ENCODE results near the gene FLNB. TPM values are rescaled to one million over a fixed set of nuclear protein-coding genes. Genes with fewer than 3 reads are reported as not detected.

FLNB gene
- polyA plus RNA-seq, 1 of the 3 experiments (the other 2 are of a cell fraction) = 127 TPM

DNA sequence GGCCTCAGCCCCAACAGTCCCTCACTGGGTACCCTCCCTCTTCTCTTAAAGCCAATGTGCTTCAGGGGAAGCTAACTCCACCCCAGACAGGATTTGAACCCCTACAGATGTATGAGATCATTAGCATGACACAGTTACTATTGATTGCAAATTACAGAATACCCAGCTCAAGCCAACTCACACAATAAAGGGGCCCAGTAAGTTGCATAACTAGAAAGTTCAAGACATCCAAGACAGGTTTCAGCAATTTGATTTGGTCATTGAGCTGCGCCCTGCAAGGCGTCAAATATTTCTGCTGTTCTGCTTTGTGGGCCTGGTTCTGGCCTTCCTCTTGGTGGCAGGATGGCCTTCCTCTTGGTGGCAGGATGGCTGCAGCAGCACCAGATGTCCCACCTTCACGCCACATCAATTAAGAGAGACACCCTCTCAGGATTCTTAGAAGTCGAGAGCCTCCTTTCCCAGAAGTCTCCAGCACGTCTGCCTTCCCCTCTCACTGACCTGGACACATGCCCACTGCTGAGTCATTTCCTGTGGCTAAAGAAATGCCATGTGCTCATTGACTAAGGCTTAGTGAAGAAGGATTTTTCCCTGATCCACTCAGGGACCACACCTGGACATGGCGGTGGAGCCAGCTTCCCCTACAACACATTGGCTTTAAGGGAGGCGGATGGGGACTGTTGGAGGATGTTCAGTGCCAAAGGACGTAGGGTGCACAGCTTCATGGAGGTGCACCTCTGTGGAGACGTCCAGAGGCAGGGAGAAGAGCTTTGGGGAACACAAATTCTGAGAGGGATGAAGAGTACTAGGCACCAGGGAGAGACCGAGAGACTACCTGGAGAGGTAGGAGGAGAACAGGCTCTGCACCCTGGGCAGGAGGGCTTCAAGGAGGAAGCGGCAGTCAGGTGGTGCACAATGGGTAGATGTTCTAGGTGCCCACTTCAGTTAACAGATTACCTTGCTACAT, 153.5 kb downstream of the FLNB start:
- WGBS (ENCODE audit: low lambda C conversion rate) = 68% methylated on average over 10 of the region's 11 CpGs
- Histone ChIP-seq H3K36me3 (replicated peaks in 1 of 2; ENCODE audit: control insufficient read depth in 1 of 2, insufficient read depth in 2 of 2, low read length in 1 of 2) (peaks cover 56 to 57% of the 10 kb centered on the region in 2 experiments), H3K4me3 (ENCODE audit: low read depth in 2 of 2, low read length in 1 of 2) (no peak overlapping the region), H3K9me2 (no peaks in the 10 kb centered on the region), H3K4me2 (peak overlapping the region; percentile 42; the same call in 1 of the 2 replicates), H3K79me2 (ENCODE audit: insufficient read depth) (peaks cover 6% of the 10 kb centered on the region; the same call in 1 of the 2 replicates), H3K4me1 (ENCODE audit: control insufficient read depth in 1 of 2, insufficient read depth in 2 of 2, low read depth in 1 of 2, low read length in 1 of 2) (peaks cover 13 to 27% of the 10 kb centered on the region in 2 experiments; a peak in 3 of 4 replicates), H3K9me3 (no peaks in the 10 kb centered on the region), H3K9ac (no peak overlapping the region), H3F3A (replicated peaks; ENCODE audit: insufficient read depth) (peaks cover 11% of the 10 kb centered on the region), H3K27ac (ENCODE audit: low read depth in 2 of 2, low read length in 1 of 2) (peak overlapping the region in 1 of 2 experiments; percentile 48; a peak in 2 of 4 replicates), H3K27me3 (ENCODE audit: insufficient read depth) (no peaks in the 10 kb centered on the region), H2AFZ (ENCODE audit: low read depth) (no peak overlapping the region), H4K20me1 (ENCODE audit: insufficient read depth) (no peaks in the 10 kb centered on the region)
- TF ChIP-seq, protein P1, sequence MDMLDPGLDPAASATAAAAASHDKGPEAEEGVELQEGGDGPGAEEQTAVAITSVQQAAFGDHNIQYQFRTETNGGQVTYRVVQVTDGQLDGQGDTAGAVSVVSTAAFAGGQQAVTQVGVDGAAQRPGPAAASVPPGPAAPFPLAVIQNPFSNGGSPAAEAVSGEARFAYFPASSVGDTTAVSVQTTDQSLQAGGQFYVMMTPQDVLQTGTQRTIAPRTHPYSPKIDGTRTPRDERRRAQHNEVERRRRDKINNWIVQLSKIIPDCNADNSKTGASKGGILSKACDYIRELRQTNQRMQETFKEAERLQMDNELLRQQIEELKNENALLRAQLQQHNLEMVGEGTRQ (IDR thresholded peaks at IDR 0.05; ENCODE audit: borderline replicate concordance, low read depth, low read length) = no peak
- no peak for TF ChIP-seq RAD21 (IDR thresholded peaks at IDR 0.05; ENCODE audit: low read length)
- peak; percentile 76 for TF ChIP-seq TCF12 (IDR thresholded peaks at IDR 0.05)
- TF ChIP-seq RCOR1 (IDR thresholded peaks at IDR 0.05; ENCODE audit: low read length) = no peak
- no peak for TF ChIP-seq MEF2A (IDR thresholded peaks at IDR 0.05; ENCODE audit: borderline replicate concordance, low read depth)
- TF ChIP-seq FOXM1 (IDR thresholded peaks at IDR 0.05; ENCODE audit: low read depth) = no peak
- TF ChIP-seq CHD2 (IDR thresholded peaks at IDR 0.05; ENCODE audit: low read length, partially characterized antibody) = no peak
- no peak for TF ChIP-seq TEAD4 (IDR thresholded peaks at IDR 0.05; ENCODE audit: borderline replicate concordance, insufficient read depth)
- TF ChIP-seq FOSL2 (IDR thresholded peaks at IDR 0.05; ENCODE audit: borderline replicate concordance, low read depth) = peak; percentile 78; the same call in 1 of the 2 replicates
- TF ChIP-seq, protein P2, sequence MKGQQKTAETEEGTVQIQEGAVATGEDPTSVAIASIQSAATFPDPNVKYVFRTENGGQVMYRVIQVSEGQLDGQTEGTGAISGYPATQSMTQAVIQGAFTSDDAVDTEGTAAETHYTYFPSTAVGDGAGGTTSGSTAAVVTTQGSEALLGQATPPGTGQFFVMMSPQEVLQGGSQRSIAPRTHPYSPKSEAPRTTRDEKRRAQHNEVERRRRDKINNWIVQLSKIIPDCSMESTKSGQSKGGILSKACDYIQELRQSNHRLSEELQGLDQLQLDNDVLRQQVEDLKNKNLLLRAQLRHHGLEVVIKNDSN (IDR thresholded peaks at IDR 0.05; ENCODE audit: borderline replicate concordance, low read depth) = 0 out of 2 replicates have a peak, but pooled peaks have one; percentile 25
- no peak for TF ChIP-seq EZH2phosphoT487 (IDR thresholded peaks at IDR 0.05; ENCODE audit: borderline replicate concordance, low read depth)
- TF ChIP-seq SIN3A (IDR thresholded peaks at IDR 0.05; ENCODE audit: borderline replicate concordance, low read depth, low read length) = no peak
- TF ChIP-seq, protein P3, sequence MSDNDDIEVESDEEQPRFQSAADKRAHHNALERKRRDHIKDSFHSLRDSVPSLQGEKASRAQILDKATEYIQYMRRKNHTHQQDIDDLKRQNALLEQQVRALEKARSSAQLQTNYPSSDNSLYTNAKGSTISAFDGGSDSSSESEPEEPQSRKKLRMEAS (IDR thresholded peaks at IDR 0.05; ENCODE audit: low read depth) = peak; percentile 97
- peak; percentile 80 for TF ChIP-seq JUND (IDR thresholded peaks at IDR 0.05)
- TF ChIP-seq, protein P4, sequence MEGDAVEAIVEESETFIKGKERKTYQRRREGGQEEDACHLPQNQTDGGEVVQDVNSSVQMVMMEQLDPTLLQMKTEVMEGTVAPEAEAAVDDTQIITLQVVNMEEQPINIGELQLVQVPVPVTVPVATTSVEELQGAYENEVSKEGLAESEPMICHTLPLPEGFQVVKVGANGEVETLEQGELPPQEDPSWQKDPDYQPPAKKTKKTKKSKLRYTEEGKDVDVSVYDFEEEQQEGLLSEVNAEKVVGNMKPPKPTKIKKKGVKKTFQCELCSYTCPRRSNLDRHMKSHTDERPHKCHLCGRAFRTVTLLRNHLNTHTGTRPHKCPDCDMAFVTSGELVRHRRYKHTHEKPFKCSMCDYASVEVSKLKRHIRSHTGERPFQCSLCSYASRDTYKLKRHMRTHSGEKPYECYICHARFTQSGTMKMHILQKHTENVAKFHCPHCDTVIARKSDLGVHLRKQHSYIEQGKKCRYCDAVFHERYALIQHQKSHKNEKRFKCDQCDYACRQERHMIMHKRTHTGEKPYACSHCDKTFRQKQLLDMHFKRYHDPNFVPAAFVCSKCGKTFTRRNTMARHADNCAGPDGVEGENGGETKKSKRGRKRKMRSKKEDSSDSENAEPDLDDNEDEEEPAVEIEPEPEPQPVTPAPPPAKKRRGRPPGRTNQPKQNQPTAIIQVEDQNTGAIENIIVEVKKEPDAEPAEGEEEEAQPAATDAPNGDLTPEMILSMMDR (IDR thresholded peaks at IDR 0.05) = no peak
- TF ChIP-seq, protein P5, sequence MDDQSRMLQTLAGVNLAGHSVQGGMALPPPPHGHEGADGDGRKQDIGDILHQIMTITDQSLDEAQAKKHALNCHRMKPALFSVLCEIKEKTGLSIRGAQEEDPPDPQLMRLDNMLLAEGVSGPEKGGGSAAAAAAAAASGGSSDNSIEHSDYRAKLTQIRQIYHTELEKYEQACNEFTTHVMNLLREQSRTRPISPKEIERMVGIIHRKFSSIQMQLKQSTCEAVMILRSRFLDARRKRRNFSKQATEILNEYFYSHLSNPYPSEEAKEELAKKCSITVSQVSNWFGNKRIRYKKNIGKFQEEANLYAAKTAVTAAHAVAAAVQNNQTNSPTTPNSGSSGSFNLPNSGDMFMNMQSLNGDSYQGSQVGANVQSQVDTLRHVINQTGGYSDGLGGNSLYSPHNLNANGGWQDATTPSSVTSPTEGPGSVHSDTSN (IDR thresholded peaks at IDR 0.05) = peak; percentile 25; the same call in 1 of the 2 replicates
- no peak for TF ChIP-seq MXI1 (IDR thresholded peaks at IDR 0.05; ENCODE audit: low read depth, low read length)
- TF ChIP-seq NFIC (IDR thresholded peaks at IDR 0.05; ENCODE audit: borderline replicate concordance) = peak; percentile 95
- peak; percentile 63; the same call in 1 of the 2 replicates for TF ChIP-seq POLR2AphosphoS5 (IDR thresholded peaks at IDR 0.05; ENCODE audit: low read depth, low read length)
- CTCF ChIA-PET = interaction anchor here (1.0 to 2.4 kb wide), 2 partner anchors 138 to 153 kb away, joined by 3 to 9 read pairs; partner anchors contain the start of gene FLNB
- DNase-seq = no peak
- POLR2A ChIA-PET = no interaction called here

Data from SK-N-SH (cell line).